Breast epithelium (tissue), 4 donors: ENCODE results near the gene GPS2. TPM values are rescaled to one million over a fixed set of nuclear protein-coding genes. Genes with fewer than 3 reads are reported as not detected.

Experiments used
- DNase-seq, 2 donors: peaks; one replicate each; pipeline ENCODE4 v3.0.0-alpha.2; 2019; ENCODE audit warnings: low spot score in 2 of 2
- H3K27ac ChIP-seq, 2 donors: fragments of 200-600 bp; sonication (generic) in 1 of 2; one replicate each; pipeline ENCODE4 v1.5.1; 2016 to 2019; ENCODE audit warnings: mild to moderate bottlenecking in 1 of 2
- H3K27me3 ChIP-seq, 2 donors: fragments of 200-600 bp; sonication (generic) in 1 of 2; one replicate each; pipeline versions ENCODE4 v1.5.1 to v1.6.0; 2017 to 2019; ENCODE audit warnings: control low read depth in 1 of 2, mild to moderate bottlenecking in 1 of 2
- H3K36me3 ChIP-seq: fragments of 200-600 bp; one replicate; pipeline ENCODE4 v1.5.1; 2019
- H3K4me1 ChIP-seq, 2 donors: fragments of 200-600 bp; sonication (generic); one replicate each; pipeline ENCODE4 v1.5.1; 2016 to 2019; ENCODE audit warnings: control low read depth in 1 of 2
- H3K4me3 ChIP-seq, 3 donors: fragments of 200-600 bp; sonication (generic); 1 replicate in 2 of 3; 2 replicates in 1 of 3; pipeline ENCODE4 v1.5.1; 2016 to 2019; ENCODE audit warnings: mild to moderate bottlenecking in 3 of 3, moderate library complexity in 2 of 3
- H3K9me3 ChIP-seq, 2 donors: fragments of 200-600 bp; sonication (generic) in 1 of 2; one replicate each; pipeline ENCODE4 v1.5.1; 2016 to 2019; ENCODE audit warnings: control low read depth in 1 of 2
- POLR2A ChIP-seq: fragments of 450-650 bp; IDR thresholded peaks from one replicate; pipeline ENCODE4 v1.6.1; 2016; ENCODE audit warnings: antibody characterized with exemption, mild to moderate bottlenecking, moderate library complexity
- POLR2AphosphoS5 ChIP-seq, 3 donors: sonication (generic); formaldehyde crosslinking; IDR thresholded peaks; one replicate each; pipeline ENCODE4 v1.6.1; 2017; ENCODE audit warnings: antibody characterized with exemption in 3 of 3
- intact Hi-C: fragments of 100-400 bp; cut with DNase I; formaldehyde crosslinking; loops from one replicate; pipeline ENCODE4 v1.15.1; 2023; ENCODE audit warnings: low total_unique reads
- total RNA-seq, 3 donors: library from RNA; depleted of rRNA; stranded (reverse); fragments of >200 nt; gene quantifications; one replicate each; pipeline ENCODE4 v1.1.0, GENCODE V29; 2016
- TF ChIP-seq, protein P1 (sequence below), 3 donors: fragments of 450-650 bp; IDR thresholded peaks; one replicate each; pipeline ENCODE4 v1.5.1; 2016 to 2017; ENCODE audit warnings: antibody characterized with exemption in 3 of 3, mild to moderate bottlenecking in 3 of 3, moderate library complexity in 3 of 3

Gene GPS2
- total RNA-seq, 3 donors from 2014 or later: 77.3 to 109 (median 84.2) TPM

DNA sequence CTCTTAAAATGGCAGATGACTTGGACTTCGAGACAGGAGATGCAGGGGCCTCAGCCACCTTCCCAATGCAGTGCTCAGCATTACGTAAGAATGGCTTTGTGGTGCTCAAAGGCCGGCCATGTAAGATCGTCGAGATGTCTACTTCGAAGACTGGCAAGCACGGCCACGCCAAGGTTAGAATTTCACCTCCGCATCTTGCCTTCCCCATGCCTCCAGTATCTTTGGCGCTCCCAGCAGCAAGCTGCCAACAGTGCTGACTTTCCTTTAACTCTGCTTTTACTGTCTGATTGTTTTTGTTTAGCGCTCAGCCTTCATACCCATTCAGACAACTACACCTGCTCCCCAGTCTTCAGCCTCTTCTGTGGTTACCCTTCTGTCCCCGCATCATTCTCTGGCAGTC lies 5.5 kb downstream of the GPS2 start:
- no peaks in the 10 kb centered on the region for H3K27me3 ChIP-seq
- no peaks in the 10 kb centered on the region for H3K9me3 ChIP-seq
- H3K36me3 ChIP-seq: no peaks in the 10 kb centered on the region
- no peak for DNase-seq
- TF ChIP-seq POLR2AphosphoS5 (IDR thresholded peaks at IDR 0.05) (no peak), POLR2A (no peak)
- TF ChIP-seq, protein P1, sequence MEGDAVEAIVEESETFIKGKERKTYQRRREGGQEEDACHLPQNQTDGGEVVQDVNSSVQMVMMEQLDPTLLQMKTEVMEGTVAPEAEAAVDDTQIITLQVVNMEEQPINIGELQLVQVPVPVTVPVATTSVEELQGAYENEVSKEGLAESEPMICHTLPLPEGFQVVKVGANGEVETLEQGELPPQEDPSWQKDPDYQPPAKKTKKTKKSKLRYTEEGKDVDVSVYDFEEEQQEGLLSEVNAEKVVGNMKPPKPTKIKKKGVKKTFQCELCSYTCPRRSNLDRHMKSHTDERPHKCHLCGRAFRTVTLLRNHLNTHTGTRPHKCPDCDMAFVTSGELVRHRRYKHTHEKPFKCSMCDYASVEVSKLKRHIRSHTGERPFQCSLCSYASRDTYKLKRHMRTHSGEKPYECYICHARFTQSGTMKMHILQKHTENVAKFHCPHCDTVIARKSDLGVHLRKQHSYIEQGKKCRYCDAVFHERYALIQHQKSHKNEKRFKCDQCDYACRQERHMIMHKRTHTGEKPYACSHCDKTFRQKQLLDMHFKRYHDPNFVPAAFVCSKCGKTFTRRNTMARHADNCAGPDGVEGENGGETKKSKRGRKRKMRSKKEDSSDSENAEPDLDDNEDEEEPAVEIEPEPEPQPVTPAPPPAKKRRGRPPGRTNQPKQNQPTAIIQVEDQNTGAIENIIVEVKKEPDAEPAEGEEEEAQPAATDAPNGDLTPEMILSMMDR (IDR thresholded peaks at IDR 0.05): no peak
- H3K27ac ChIP-seq: peak overlapping the region in 1 of 2 donors; percentile 98
- peaks cover 5 to 30% of the 10 kb centered on the region in 2 donors for H3K4me1 ChIP-seq
- H3K4me3 ChIP-seq: peak overlapping the region; percentile 4 to 98 (median 12)
- intact Hi-C loops: loop anchor here (5.0 kb wide), 1 partner anchor 248 kb away; the partner anchor contains the start of gene TNFSF13

DNA sequence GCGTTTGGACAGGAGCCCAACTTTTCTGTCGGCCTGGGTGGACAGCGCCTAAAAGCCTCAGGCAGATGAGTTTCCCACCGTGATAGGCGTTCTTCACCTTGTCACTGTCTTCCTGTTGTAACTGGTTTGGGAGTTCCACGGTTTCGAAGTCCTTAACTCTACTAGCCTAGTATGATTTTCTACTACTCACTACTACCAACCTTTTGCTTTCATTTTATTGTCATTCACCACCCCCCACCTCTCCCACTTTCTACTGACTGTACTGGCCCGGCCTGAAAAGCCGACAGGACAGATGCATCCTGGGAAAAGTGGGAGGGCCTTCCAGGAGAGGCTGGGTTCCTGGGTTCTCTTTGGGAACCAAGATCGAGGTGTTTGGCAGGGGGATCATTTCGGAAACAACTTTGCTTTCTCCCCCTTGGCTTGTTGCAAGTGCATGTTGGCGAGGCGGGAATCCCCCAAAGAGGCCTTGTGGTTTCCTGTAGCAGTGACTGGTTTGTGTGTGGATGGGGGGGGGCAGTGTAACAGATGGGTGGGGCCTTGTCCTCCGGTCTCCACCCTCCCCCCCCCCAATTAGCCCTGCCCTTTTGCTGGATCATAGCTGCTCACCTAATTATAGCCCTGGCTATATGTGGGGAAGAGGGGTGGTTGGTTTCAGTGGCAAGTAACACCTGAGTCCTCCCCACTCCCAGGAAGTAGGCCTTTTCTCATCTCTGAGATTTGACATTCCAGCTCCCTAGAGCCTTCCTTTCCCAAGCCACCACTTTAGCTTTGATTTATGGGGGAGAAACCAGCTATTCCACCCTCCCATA lies 6.3 kb downstream of the GPS2 start:
- H3K27me3 ChIP-seq: no peaks in the 10 kb centered on the region
- H3K4me1 ChIP-seq: peaks cover 5 to 22% of the 10 kb centered on the region in 2 donors
- peak overlapping the region; percentile 81 to 98 (median 98) for H3K4me3 ChIP-seq
- peak; percentile 74 to 85 for DNase-seq
- TF ChIP-seq POLR2A (no peak), POLR2AphosphoS5 (IDR thresholded peaks at IDR 0.05) (peak in 1 of 3 donors; percentile 11)
- TF ChIP-seq, protein P1 (IDR thresholded peaks at IDR 0.05): no peak
- H3K36me3 ChIP-seq: no peaks in the 10 kb centered on the region
- H3K9me3 ChIP-seq: no peaks in the 10 kb centered on the region
- intact Hi-C loops: loop anchor here (5.0 kb wide), 1 partner anchor 248 kb away; the partner anchor contains the start of gene TNFSF13
- H3K27ac ChIP-seq: peak overlapping the region; percentile 98 to 99

DNA sequence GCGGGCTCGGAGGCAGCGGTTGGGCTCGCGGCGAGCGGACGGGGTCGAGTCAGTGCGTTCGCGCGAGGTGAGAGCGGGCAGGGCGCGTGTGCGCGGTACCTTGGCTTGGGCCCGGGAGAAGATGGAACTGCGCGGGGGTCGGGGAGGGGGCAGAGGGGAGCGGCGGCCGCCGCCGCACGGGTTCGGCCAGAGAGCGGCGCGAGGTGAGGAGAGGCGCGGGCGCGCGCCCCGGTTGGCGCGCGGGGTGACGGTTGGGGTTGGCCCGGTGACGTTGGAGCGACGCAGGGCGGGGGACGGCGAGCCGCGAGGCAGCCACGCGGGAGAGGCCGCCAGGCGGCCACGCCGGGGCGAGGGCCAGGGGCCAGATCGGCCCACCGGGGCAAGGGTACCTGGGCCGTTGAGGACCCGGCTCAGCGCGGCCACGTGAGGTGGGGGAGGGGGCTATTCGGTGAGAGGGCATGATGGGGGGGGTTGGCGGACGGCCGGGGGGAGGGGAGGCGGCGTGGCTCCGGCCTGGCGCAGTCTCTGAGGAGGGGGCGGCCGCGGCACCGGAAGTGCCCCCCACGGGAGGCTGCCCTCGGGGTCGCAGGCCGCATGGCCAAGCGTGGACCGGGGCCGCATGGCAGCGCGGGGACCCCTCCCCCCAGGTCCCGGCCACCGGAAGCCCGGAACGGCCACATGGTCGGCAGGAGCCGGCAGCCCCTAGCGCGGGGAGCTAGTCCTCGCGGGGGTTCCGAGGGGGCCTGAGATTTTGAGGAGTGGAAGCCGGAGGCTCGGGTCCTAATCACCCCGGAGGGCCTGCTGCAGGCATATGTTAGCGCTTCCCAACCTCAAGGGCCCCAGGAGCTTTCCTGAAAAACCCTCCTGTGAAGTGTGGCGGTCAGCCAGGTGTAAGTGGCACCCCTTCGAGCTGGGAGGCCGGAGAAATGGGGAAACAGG lies 7.2 kb downstream of the GPS2 start:
- Histone ChIP-seq H3K4me1 (peaks cover 5 to 19% of the 10 kb centered on the region in 2 donors), H3K27ac (peak overlapping the region; percentile 98 to 99), H3K27me3 (no peaks in the 10 kb centered on the region), H3K4me3 (peak overlapping the region; percentile 81 to 98 (median 98)), H3K36me3 (no peaks in the 10 kb centered on the region), H3K9me3 (no peaks in the 10 kb centered on the region)
- peak in 1 of 2 donors; percentile 41 for DNase-seq
- TF ChIP-seq POLR2A (no peak), POLR2AphosphoS5 (IDR thresholded peaks at IDR 0.05) (peak in 1 of 3 donors; percentile 7)
- TF ChIP-seq, protein P1 (IDR thresholded peaks at IDR 0.05): peak in 1 of 3 donors; percentile 10
- intact Hi-C loops: loop anchor here (2.0 to 5.0 kb wide), 2 partner anchors 45 to 249 kb away; partner anchors contain the start of genes CLDN7 and TNFSF13

DNA sequence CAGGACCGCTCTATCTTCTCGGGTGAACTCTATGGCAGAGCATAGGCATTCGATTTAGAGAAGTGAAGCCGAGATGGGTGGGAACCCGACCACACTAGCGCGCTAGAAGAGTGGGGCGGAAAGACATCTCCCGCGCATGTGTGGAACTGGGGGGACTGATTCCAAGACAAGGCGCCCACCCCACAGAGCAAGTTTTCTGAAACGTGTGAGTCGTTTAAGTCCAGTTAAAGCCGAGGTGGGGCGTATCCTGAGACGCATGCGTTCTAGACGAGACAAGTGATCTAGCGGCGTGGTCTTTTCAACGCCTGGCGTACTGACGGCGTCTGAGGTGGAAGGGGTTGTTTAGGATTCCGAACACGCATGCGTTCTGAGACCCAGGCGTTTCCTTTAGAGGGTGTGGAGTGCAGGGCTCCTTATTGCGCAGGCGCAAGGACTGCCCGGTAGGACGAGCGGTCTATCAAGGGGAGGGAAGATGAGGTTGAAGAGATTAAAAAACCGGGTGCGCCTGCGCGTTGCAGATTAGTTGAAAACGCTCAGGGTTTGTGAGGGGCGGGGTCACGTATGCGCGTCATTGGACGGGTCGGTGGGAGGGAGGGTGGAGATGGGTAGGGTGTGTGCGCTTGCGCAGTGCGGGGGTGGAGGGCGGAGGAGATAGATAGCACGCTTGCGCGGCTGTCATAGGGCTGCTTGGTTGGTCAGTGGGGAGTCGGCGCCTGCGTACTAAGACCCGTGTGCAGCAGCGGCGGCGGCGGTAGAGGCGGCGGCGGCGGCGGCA lies 8.1 kb downstream of the GPS2 start, which contains the start of gene EIF5A:
Gene EIF5A (plus strand): TSS at position 718 of the 775 bp plus-strand sequence. CDS start 2,008 bp downstream, outside the sequence.
- peak; percentile 72 to 87 (median 78) for TF ChIP-seq POLR2AphosphoS5 (IDR thresholded peaks at IDR 0.05)
- TF ChIP-seq, protein P1 (IDR thresholded peaks at IDR 0.05): no peak
- peak; percentile 64 for TF ChIP-seq POLR2A
- intact Hi-C loops: loop anchor here (2.0 to 5.0 kb wide), 2 partner anchors 44 to 250 kb away; partner anchors contain the start of genes CLDN7 and TNFSF13
- Histone ChIP-seq H3K4me3 (peak within 1 kb of the TSS; percentile 81 to 98 (median 98)), H3K27me3 (no peaks in the 10 kb centered on the region), H3K4me1 (peaks cover 5 to 19% of the 10 kb centered on the region in 2 donors), H3K27ac (peak within 1 kb of the TSS; percentile 98 to 99), H3K9me3 (no peaks in the 10 kb centered on the region), H3K36me3 (no peaks in the 10 kb centered on the region)
- peak; percentile 99 to 100 for DNase-seq
